GM18909 (cell line): ENCODE results near the gene DCHS1.
A peak's percentile ranks its signal among the peaks of the same experiment; 100 is the strongest.

Experiments
- ATAC-seq: cut with Tn5 transposase; IDR thresholded peaks from one replicate; pipeline ENCODE4 v1.9.1; 2021; ENCODE audit warnings: mild to moderate bottlenecking; ENCODE audit not compliant: unreplicated experiment, poor library complexity

The DCHS1 gene

GRCh38 chr11:6629892-6630631 is 25.5 kb downstream of the DCHS1 start:
- no peak for ATAC-seq

GRCh38 chr11:6629573-6629891 is 26.1 kb downstream of the DCHS1 start:
- no peak for ATAC-seq

- no peak for ATAC-seq
These were observed 27.1 kb downstream of the DCHS1 start for GRCh38 chr11:6628526-6628925.

- ATAC-seq = peak; percentile 67
These were observed 27.8 kb downstream of the DCHS1 start for GRCh38 chr11:6627762-6628241.

- no peak for ATAC-seq
These were observed 28.4 kb downstream of the DCHS1 start for GRCh38 chr11:6626971-6627761.

- ATAC-seq = no peak
These were observed 29.7 kb downstream of the DCHS1 start for GRCh38 chr11:6625832-6626420.

GRCh38 chr11:6625156-6625831 is 30.3 kb downstream of the DCHS1 start:
- no peak for ATAC-seq

GRCh38 chr11:6623391-6624363 is 31.9 kb downstream of the DCHS1 start:
- no peak for ATAC-seq

GRCh38 chr11:6622261-6623171 is 33.1 kb downstream of the DCHS1 start:
- no peak for ATAC-seq

GRCh38 chr11:6621711-6622211 is 33.8 kb downstream of the DCHS1 start:
- ATAC-seq = no peak

GRCh38 chr11:6620636-6621035 is 35.0 kb downstream of the DCHS1 start:
- ATAC-seq = no peak

GRCh38 chr11:6619004-6619745 is 36.4 kb downstream of the DCHS1 start, which contains the start of gene TPP1:
Gene TPP1, minus strand, starts transcription at chr11:6619422. Its CDS starts 22 bp downstream, at chr11:6619400.
- peak; percentile 99 for ATAC-seq

- no peak for ATAC-seq
These were observed 37.2 kb downstream of the DCHS1 start for GRCh38 chr11:6618117-6619003.

GRCh38 chr11:6617315-6617781 is 38.3 kb downstream of the DCHS1 start:
- no peak for ATAC-seq

GRCh38 chr11:6616596-6617250 is 38.9 kb downstream of the DCHS1 start:
- ATAC-seq = no peak
